Parathyroid adenoma (tissue), 2 donors: Measurements from ENCODE around the gene DGKD.

Source experiments
- H2AFZ ChIP-seq: fragments of 300-600 bp; sonication (generic); one replicate; pipeline ENCODE4 v1.7.0; 2017; ENCODE audit warnings: antibody characterized with exemption, mild to moderate bottlenecking
- H3K27ac ChIP-seq: fragments of 300-600 bp; sonication (generic); one replicate; pipeline ENCODE4 v1.7.0; 2017
- H3K27me3 ChIP-seq: fragments of 300-600 bp; sonication (generic); one replicate; pipeline ENCODE4 v1.7.0; 2017; ENCODE audit warnings: low read length; ENCODE audit not compliant: control insufficient read depth, insufficient read depth
- H3K36me3 ChIP-seq: fragments of 300-600 bp; sonication (generic); one replicate; pipeline ENCODE4 v1.7.0; 2017; ENCODE audit warnings: low read length; ENCODE audit not compliant: control insufficient read depth, insufficient read depth
- H3K4me1 ChIP-seq: fragments of 300-600 bp; sonication (generic); one replicate; pipeline ENCODE4 v1.7.0; 2017; ENCODE audit warnings: control low read depth
- H3K4me2 ChIP-seq: fragments of 300-600 bp; sonication (generic); one replicate; pipeline ENCODE4 v1.7.0; 2017; ENCODE audit warnings: low read length
- H3K4me3 ChIP-seq: fragments of 300-600 bp; sonication (generic); one replicate; pipeline ENCODE4 v1.7.0; 2017; ENCODE audit warnings: low read depth, low read length
- H3K79me2 ChIP-seq: fragments of 300-600 bp; sonication (generic); one replicate; pipeline ENCODE4 v1.7.0; 2017; ENCODE audit warnings: control low read depth
- H3K9ac ChIP-seq: fragments of 300-600 bp; sonication (generic); one replicate; pipeline ENCODE4 v1.7.0; 2017; ENCODE audit warnings: mild to moderate bottlenecking
- H3K9me3 ChIP-seq: fragments of 300-600 bp; sonication (generic); one replicate; pipeline ENCODE4 v1.7.0; 2017; ENCODE audit warnings: low read length; ENCODE audit not compliant: control insufficient read depth
- TF ChIP-seq, protein P1 (sequence below): fragments of 300-600 bp; sonication (generic); IDR thresholded peaks from one replicate; pipeline ENCODE4 v1.7.0; 2017; ENCODE audit warnings: antibody characterized with exemption, mild to moderate bottlenecking
- donor health status: primary hyperparathyroidism.

The DGKD gene

DNA sequence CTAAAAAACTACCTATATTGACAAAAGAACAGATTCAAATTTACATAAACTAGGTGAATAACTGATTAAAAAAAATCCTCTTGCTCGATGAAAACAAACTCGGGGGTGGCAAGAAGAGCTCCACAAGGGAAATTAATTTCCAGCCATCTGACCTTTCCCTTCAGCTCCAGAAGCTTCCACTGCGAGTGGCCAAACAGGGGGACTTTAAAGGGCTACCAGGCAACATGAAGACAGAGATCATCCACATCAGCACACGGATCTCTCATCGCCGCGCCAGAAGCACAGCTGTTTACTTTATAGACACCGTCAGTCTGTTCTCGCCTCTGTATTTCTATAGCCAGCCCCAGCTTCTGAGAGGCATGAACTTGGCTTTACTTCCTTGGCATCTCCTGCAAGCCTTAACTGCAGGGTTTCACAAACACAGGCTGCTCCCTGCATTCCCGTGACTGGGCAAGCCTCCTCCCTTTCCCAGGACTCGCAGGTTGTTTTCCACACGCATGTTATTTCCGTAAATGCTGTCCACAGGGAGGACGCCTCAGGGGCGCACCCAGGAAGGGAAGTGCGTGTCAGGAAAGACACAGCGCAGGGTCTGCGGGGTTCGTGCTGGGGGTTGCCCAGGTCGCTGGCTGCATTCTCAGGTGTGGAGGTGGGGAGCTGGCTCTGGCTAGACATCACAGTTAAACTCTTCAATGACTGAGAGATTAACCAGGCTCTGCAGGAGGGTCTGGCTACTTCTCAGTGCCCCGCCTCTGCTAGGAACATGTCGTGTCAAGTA, 127.3 kb downstream of the DGKD start:
- Histone ChIP-seq H3K9ac (no peak overlapping the region), H3K4me3 (no peak overlapping the region), H3K36me3 (no peaks in the 10 kb centered on the region), H2AFZ (no peak overlapping the region), H3K27ac (no peak overlapping the region), H3K9me3 (no peaks in the 10 kb centered on the region), H3K27me3 (no peaks in the 10 kb centered on the region), H3K79me2 (no peaks in the 10 kb centered on the region), H3K4me2 (no peak overlapping the region), H3K4me1 (no peaks in the 10 kb centered on the region)
- TF ChIP-seq, protein P1, sequence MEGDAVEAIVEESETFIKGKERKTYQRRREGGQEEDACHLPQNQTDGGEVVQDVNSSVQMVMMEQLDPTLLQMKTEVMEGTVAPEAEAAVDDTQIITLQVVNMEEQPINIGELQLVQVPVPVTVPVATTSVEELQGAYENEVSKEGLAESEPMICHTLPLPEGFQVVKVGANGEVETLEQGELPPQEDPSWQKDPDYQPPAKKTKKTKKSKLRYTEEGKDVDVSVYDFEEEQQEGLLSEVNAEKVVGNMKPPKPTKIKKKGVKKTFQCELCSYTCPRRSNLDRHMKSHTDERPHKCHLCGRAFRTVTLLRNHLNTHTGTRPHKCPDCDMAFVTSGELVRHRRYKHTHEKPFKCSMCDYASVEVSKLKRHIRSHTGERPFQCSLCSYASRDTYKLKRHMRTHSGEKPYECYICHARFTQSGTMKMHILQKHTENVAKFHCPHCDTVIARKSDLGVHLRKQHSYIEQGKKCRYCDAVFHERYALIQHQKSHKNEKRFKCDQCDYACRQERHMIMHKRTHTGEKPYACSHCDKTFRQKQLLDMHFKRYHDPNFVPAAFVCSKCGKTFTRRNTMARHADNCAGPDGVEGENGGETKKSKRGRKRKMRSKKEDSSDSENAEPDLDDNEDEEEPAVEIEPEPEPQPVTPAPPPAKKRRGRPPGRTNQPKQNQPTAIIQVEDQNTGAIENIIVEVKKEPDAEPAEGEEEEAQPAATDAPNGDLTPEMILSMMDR, result no peak

GRCh38 chr2:233482616-233483015, 128.3 kb downstream of the DGKD start:
- Histone ChIP-seq H3K9me3 (no peaks in the 10 kb centered on the region), H3K4me2 (no peak overlapping the region), H2AFZ (no peak overlapping the region), H3K27ac (no peak overlapping the region), H3K27me3 (no peaks in the 10 kb centered on the region), H3K36me3 (no peaks in the 10 kb centered on the region), H3K9ac (no peak overlapping the region), H3K79me2 (no peaks in the 10 kb centered on the region), H3K4me3 (no peak overlapping the region), H3K4me1 (no peaks in the 10 kb centered on the region)
- TF ChIP-seq, protein P1, result no peak

- Histone ChIP-seq H3K4me2 (no peak overlapping the region), H3K79me2 (no peaks in the 10 kb centered on the region), H3K36me3 (no peaks in the 10 kb centered on the region), H3K4me1 (no peaks in the 10 kb centered on the region), H3K9me3 (no peaks in the 10 kb centered on the region), H3K9ac (no peak overlapping the region), H3K4me3 (no peak overlapping the region), H2AFZ (no peak overlapping the region), H3K27me3 (no peaks in the 10 kb centered on the region), H3K27ac (no peak overlapping the region)
- TF ChIP-seq, protein P1, result no peak
Measured at GRCh38 chr2:233485726-233486125, 131.4 kb downstream of the DGKD start.

DNA sequence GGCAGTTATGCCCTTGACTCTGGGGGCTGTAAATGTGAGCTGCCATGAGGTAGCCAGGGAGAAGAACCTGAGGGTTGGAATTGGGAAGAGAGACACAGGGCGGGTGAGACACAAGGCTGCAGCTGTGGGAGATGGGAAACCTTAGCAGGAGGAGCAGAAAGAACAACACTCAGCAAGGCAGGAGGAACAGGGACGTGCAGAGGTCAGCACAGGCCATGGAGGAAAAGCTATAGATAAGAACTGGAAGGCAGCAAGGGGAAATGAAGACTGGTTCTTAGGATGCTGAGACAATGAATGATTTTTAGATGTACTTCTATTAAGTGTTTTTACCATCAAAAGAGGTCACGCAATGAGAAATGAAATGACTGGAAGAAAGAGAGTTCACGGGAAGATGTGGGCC, 132.1 kb downstream of the DGKD start:
- no peaks in the 10 kb centered on the region for H3K79me2 ChIP-seq
- no peak overlapping the region for H3K4me2 ChIP-seq
- no peaks in the 10 kb centered on the region for H3K36me3 ChIP-seq
- H3K9me3 ChIP-seq, result no peaks in the 10 kb centered on the region
- H3K27ac ChIP-seq, result no peak overlapping the region
- TF ChIP-seq, protein P1, result no peak
- H3K4me1 ChIP-seq, result no peaks in the 10 kb centered on the region
- no peak overlapping the region for H3K4me3 ChIP-seq
- H3K27me3 ChIP-seq, result no peaks in the 10 kb centered on the region
- H2AFZ ChIP-seq, result no peak overlapping the region
- H3K9ac ChIP-seq, result no peak overlapping the region
